ENCODE data around the gene CLPX. TPM values are rescaled to one million over a fixed set of nuclear protein-coding genes. Genes with fewer than 3 reads are reported as not detected.

CLPX gene
- polyA plus RNA-seq, 3 donors from 2014 or later = 18.5 to 36.0 (median 23.4) TPM

DNA sequence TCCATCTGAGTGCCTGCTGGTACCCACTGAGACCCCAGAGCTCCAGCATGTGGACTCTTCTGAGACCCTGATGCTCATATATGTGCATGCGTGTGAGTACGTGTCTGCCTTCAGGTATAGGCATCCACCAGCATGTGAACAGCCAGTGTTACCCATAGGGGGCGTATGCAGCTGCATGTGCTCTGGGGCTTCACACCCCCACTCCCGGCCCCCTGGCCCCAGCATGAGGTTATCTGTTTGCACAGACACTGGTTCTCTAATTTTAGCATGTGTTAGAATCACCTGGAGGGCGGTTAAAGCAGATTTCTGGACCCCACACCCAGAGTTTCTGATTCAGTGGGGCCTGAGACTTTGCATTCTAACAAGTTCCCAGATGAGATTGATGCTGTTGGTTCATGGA, 27.0 kb upstream of the CLPX start:
- peak in 2 of 3 donors; percentile 17 to 22 for DNase-seq
- no peak overlapping the region for H3K4me3 Mint-ChIP-seq
- H3K4me1 Mint-ChIP-seq = no peaks in the 10 kb centered on the region
- peaks cover 0 to 3% (median 2%) of the 10 kb centered on the region in 3 donors for H3K27me3 Mint-ChIP-seq (ENCODE audit: low read depth in 3 of 3)
- H3K27ac Mint-ChIP-seq = no peak overlapping the region
- H3K9me3 Mint-ChIP-seq = no peaks in the 10 kb centered on the region
- H3K36me3 Mint-ChIP-seq = no peaks in the 10 kb centered on the region

- H3K9me3 Mint-ChIP-seq = no peaks in the 10 kb centered on the region
- no peak overlapping the region for H3K4me3 Mint-ChIP-seq
- no peak overlapping the region for H3K27ac Mint-ChIP-seq
- H3K4me1 Mint-ChIP-seq = no peaks in the 10 kb centered on the region
- no peak for DNase-seq
- no peaks in the 10 kb centered on the region for H3K36me3 Mint-ChIP-seq
- H3K27me3 Mint-ChIP-seq (ENCODE audit: low read depth in 3 of 3) = peaks cover 0 to 4% (median 2%) of the 10 kb centered on the region in 3 donors
These were observed 26.4 kb upstream of the CLPX start for GRCh38 chr15:65211482-65211982.

- Mint-ChIP-seq H3K4me1 (no peaks in the 10 kb centered on the region), H3K27ac (peak within 1 kb of the TSS in 1 of 6 donors; percentile 58)
- no peak for DNase-seq
These were observed 25.8 kb upstream of the CLPX start, which contains the start of gene CILP for GRCh38 chr15:65210770-65211481. Gene CILP, minus strand, starts transcription at chr15:65211473. Its CDS starts 1,718 bp downstream, at chr15:65209755.

GRCh38 chr15:65209701-65210643, 24.8 kb upstream of the CLPX start:
- DNase-seq = no peak
- Mint-ChIP-seq H3K4me1 (no peaks in the 10 kb centered on the region), H3K9me3 (no peaks in the 10 kb centered on the region), H3K27me3 (ENCODE audit: low read depth in 3 of 3) (peaks cover 2 to 4% (median 2%) of the 10 kb centered on the region in 3 donors), H3K4me3 (no peak overlapping the region), H3K36me3 (no peaks in the 10 kb centered on the region), H3K27ac (peak overlapping the region in 1 of 6 donors; percentile 58)

More at GRCh38 chr15:65210770-65211481, 25.8 kb upstream of the CLPX start, which contains the start of gene CILP:
- no peak within 1 kb of the TSS for H3K4me3 Mint-ChIP-seq
- peaks cover 0 to 5% (median 2%) of the 10 kb centered on the region in 3 donors for H3K27me3 Mint-ChIP-seq (ENCODE audit: low read depth in 3 of 3)
- no peaks in the 10 kb centered on the region for H3K36me3 Mint-ChIP-seq
- no peaks in the 10 kb centered on the region for H3K9me3 Mint-ChIP-seq

DNA sequence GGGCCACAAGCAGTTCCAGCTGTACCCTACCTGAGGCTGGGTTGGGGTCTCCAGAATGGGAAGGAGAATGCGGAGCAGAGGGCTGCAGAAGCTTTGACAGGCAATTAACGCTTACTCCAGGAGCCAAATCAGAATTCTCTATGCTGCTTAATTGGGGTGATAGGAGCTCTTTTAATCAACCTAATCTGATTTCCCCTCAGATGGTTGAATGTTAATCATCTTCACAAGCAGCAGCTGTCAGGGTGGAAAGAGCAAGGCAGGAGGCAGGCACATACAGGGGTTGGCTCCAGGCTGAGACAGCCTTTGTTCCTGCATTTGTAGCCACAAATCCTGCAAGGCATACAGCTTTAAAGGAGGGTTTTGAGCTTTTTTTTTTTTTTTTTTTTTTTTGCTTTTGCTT, 23.5 kb upstream of the CLPX start:
- Mint-ChIP-seq H3K36me3 (no peaks in the 10 kb centered on the region), H3K9me3 (no peaks in the 10 kb centered on the region), H3K27me3 (ENCODE audit: low read depth in 3 of 3) (peaks cover 3 to 6% (median 4%) of the 10 kb centered on the region in 3 donors), H3K27ac (no peak overlapping the region), H3K4me3 (no peak overlapping the region), H3K4me1 (no peaks in the 10 kb centered on the region)
- no peak for DNase-seq

- Mint-ChIP-seq H3K4me3 (no peak overlapping the region), H3K27me3 (ENCODE audit: low read depth in 3 of 3) (peaks cover 3 to 6% (median 4%) of the 10 kb centered on the region in 3 donors), H3K4me1 (no peaks in the 10 kb centered on the region), H3K9me3 (no peaks in the 10 kb centered on the region), H3K27ac (no peak overlapping the region), H3K36me3 (no peaks in the 10 kb centered on the region)
- no peak for DNase-seq
These were observed 22.2 kb upstream of the CLPX start for GRCh38 chr15:65207280-65207840.

DNA sequence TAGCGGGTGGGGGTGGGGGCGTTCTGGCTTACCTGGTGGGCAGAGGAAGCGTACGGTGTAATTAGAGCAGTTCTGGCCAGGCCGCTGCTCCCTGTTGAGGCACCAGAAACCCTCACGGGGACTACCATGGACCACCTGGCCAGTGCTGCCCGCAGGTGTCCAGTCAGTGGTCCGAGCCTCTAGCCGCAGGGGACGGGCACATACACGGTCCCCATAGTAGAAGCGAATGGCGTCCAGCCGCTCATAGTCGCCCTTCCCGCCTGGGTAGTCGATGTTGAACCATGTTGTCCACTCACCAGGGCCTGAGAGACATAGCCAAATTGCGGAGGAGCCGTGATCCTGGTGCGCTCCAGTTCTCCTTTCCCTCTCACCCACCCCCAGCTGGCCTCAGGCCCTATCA, 21.6 kb upstream of the CLPX start:
- Mint-ChIP-seq H3K27ac (no peak overlapping the region), H3K4me3 (no peak overlapping the region), H3K36me3 (no peaks in the 10 kb centered on the region), H3K4me1 (no peaks in the 10 kb centered on the region), H3K27me3 (ENCODE audit: low read depth in 3 of 3) (peaks cover 2 to 6% (median 4%) of the 10 kb centered on the region in 3 donors), H3K9me3 (no peaks in the 10 kb centered on the region)
- no peak for DNase-seq

DNA sequence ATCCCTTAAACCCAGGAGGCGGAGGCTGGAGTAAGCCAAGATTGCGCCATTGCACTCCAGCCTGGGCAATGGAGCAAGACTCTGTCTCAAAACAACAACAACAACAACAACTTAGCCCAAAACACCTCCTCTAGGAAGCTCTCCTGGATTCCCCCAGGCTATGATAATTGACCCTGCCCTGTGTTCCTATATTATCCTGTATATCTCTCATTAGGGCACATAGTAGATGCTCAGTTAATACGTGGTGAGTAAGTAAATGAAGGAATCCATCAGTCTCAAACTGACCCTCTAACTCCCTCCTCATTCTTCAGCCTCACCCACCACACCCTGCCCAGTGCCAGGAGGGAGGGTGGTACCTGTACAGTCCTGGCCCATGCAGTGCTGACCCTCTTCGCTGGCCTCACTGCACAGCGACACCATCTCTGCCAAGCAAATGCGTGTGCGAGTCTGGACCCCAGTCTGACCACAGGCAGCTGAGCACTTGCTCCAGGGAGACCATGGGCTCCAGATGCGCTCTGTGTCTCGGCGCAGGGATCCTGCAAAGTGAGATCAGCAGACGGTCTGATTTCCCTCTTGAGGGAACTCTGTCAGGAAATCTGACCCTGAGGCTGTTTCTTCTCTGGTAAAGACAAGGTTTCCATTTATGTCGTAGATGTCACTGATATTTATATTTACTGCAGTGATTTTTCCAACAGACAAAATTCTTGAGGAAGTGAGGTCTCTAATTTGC, 20.0 kb upstream of the CLPX start:
- H3K4me1 Mint-ChIP-seq = no peaks in the 10 kb centered on the region
- H3K9me3 Mint-ChIP-seq = no peaks in the 10 kb centered on the region
- peaks cover 2 to 11% (median 2%) of the 10 kb centered on the region in 3 donors for H3K27me3 Mint-ChIP-seq (ENCODE audit: low read depth in 3 of 3)
- no peaks in the 10 kb centered on the region for H3K36me3 Mint-ChIP-seq
- H3K4me3 Mint-ChIP-seq = no peak overlapping the region
- H3K27ac Mint-ChIP-seq = no peak overlapping the region
- no peak for DNase-seq

DNA sequence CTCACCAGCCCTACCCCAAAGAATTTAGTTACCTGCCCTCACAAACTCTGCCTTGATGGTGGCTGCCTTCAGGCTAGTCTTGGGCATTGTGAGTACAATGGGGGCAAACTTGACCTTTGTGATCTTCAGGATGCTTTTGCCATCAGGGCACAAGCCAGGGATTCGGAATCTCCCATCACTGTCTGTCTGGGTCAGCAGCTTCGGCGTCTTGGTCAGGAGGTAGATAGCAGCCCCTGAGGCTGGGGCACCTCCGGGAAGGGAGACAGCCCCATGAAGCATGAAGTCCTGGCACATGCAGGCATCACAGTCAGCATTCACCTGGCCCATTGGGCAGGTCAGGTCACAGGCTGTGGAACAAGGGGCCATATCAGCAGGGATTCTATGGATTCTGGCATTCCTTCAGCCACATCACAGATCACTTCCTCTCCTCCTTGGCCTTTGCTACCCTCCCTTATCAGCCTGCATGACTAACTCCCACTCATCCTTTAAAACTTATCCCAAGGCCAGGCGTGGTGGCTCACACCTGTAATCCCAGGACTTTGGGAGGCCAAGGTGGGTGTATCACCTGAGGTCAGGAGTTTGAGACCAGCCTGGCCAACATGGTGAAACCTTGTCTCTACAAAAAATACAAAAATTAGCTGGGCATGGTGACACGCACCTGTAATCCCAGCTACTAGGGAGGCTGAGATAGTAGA, 19.2 kb upstream of the CLPX start:
- no peaks in the 10 kb centered on the region for H3K36me3 Mint-ChIP-seq
- peaks cover 2 to 11% (median 2%) of the 10 kb centered on the region in 3 donors for H3K27me3 Mint-ChIP-seq (ENCODE audit: low read depth in 3 of 3)
- no peaks in the 10 kb centered on the region for H3K4me1 Mint-ChIP-seq
- DNase-seq = no peak
- no peaks in the 10 kb centered on the region for H3K9me3 Mint-ChIP-seq
- no peak overlapping the region for H3K4me3 Mint-ChIP-seq
- no peak overlapping the region for H3K27ac Mint-ChIP-seq

DNA sequence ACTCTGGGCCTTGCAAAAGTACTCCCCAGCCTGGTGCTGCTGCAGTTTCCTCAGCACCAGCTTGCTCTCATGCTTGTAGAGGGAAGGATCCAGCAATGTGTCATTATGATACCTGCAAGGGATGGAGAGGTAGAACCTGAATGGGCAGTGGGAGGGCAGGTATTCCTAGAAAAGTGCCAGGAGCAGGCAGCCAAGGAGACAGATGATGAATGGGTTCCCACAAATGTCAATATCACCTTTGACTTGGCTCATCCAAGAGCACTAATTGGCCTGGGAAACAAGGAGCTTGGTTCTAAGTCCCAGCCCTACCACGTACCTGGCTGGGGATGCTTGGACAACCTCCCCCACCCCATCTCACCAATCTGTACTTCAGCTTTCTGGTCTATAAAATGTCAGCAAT, 16.8 kb upstream of the CLPX start:
- H3K4me1 Mint-ChIP-seq = no peaks in the 10 kb centered on the region
- no peaks in the 10 kb centered on the region for H3K36me3 Mint-ChIP-seq
- H3K9me3 Mint-ChIP-seq = no peaks in the 10 kb centered on the region
- H3K27ac Mint-ChIP-seq = no peak overlapping the region
- DNase-seq = no peak
- no peak overlapping the region for H3K4me3 Mint-ChIP-seq
- peaks cover 2 to 11% (median 2%) of the 10 kb centered on the region in 3 donors for H3K27me3 Mint-ChIP-seq (ENCODE audit: low read depth in 3 of 3)

GRCh38 chr15:65198571-65198970, 13.4 kb upstream of the CLPX start:
- Mint-ChIP-seq H3K4me3 (no peak overlapping the region), H3K9me3 (no peaks in the 10 kb centered on the region)

DNA sequence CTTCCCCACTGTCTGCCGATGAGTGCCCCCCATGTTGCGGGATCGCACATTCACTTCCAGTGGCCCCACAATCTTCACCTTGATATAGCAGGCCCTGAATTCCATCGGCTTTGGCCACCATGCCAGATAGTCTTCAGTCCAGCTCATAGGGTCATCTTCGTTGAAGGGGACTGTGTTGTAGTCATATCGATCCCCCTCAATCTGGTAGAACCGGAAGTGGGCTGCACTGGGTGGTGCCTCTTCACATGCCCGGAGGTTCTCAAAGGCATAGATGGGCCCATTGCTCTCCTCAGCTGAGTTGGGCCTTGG, 12.1 kb upstream of the CLPX start:
- no peak overlapping the region for H3K27ac Mint-ChIP-seq

More at GRCh38 chr15:65198571-65198970, 13.4 kb upstream of the CLPX start:
- no peak for DNase-seq
- Mint-ChIP-seq H3K36me3 (no peaks in the 10 kb centered on the region), H3K4me1 (no peaks in the 10 kb centered on the region), H3K27me3 (ENCODE audit: low read depth in 3 of 3) (peaks cover 0 to 5% (median 3%) of the 10 kb centered on the region in 3 donors), H3K27ac (no peak overlapping the region)

More for the DNA sequence above, 12.1 kb upstream of the CLPX start:
- no peaks in the 10 kb centered on the region for H3K4me1 Mint-ChIP-seq
- H3K9me3 Mint-ChIP-seq = no peaks in the 10 kb centered on the region
- H3K4me3 Mint-ChIP-seq = no peak overlapping the region
- no peaks in the 10 kb centered on the region for H3K36me3 Mint-ChIP-seq
- H3K27me3 Mint-ChIP-seq (ENCODE audit: low read depth in 3 of 3) = peaks cover 0 to 5% (median 3%) of the 10 kb centered on the region in 3 donors
- no peak for DNase-seq
